ENCODE measurements around the gene NISCH.

GRCh38 chr3:52440671-52441070 is 14.7 kb upstream of the NISCH start:
- TF ChIP-seq CTCF (IDR thresholded peaks at IDR 0.05) (no peak), EP300 (IDR thresholded peaks at IDR 0.05) (no peak)

All from ovary (tissue), 3 donors.